GM12864 (cell line): ENCODE results near the gene PIEZO2.

Experiments used
- DNase-seq: peaks from one replicate; pipeline ENCODE4 v3.0.0-alpha.2; 2011; ENCODE audit warnings: low read depth
- H3K4me3 ChIP-seq: 2 replicates; pipeline ENCODE4 v1.5.1; 2011; ENCODE audit warnings: mild to moderate bottlenecking, low read depth, low read length, control low read depth
- TF ChIP-seq, protein P1 (sequence below): IDR thresholded peaks from 2 replicates; pipeline ENCODE4 v1.5.1; 2011; ENCODE audit warnings: low read depth, mild to moderate bottlenecking, moderate library complexity, low read length, control low read depth, inconsistent platforms; ENCODE audit errors: missing control alignments

PIEZO2 gene

DNA sequence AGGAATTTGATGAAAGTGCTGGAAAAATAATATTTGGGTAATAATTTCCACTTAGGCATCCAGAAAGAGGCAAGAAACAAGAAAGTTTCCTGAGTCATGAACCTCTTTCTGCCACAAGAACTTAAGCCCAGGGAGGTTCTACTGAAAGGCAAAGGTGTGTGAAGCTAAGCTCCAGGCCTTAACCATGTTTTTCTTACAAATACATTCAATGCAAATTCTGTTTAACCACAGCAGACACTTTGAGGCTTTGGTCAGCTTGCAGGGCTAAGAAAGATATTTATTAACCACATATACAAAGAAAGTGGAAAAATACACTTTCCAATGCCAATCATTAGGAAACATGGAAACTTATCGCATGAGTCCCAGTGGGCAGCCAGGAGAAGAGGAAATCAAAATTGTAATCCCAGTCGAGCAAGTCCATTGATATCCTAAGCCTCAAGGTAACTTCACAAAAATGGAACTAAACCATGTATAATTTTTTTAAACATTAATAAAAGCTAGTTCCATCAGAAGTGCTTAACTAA is 68.3 kb downstream of the PIEZO2 start:
- TF ChIP-seq, protein P1, sequence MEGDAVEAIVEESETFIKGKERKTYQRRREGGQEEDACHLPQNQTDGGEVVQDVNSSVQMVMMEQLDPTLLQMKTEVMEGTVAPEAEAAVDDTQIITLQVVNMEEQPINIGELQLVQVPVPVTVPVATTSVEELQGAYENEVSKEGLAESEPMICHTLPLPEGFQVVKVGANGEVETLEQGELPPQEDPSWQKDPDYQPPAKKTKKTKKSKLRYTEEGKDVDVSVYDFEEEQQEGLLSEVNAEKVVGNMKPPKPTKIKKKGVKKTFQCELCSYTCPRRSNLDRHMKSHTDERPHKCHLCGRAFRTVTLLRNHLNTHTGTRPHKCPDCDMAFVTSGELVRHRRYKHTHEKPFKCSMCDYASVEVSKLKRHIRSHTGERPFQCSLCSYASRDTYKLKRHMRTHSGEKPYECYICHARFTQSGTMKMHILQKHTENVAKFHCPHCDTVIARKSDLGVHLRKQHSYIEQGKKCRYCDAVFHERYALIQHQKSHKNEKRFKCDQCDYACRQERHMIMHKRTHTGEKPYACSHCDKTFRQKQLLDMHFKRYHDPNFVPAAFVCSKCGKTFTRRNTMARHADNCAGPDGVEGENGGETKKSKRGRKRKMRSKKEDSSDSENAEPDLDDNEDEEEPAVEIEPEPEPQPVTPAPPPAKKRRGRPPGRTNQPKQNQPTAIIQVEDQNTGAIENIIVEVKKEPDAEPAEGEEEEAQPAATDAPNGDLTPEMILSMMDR = no peak

DNA sequence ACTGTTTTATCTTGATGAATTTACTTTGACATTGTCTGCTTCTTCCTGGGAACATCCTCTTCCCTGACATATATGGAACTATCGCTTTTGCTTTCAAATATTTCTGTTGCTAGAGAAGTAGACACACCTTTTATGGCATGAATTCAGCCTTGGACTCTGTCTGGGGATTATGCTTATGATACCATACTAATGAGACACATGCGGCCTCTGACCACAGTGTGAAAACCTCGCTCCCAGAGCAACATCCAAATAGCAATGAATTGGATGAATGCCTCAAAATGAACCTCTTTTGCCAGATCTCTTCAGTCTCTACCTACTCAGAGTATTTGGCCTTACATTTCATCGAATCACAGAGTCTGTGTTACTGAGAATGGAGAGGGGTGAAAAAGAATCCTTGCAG is 70.9 kb downstream of the PIEZO2 start:
- no peak for DNase-seq
- TF ChIP-seq, protein P1 = no peak
- H3K4me3 ChIP-seq = no peak overlapping the region

More for the DNA sequence above, 68.3 kb downstream of the PIEZO2 start:
- H3K4me3 ChIP-seq = no peak overlapping the region
- peak; percentile 4 for DNase-seq

DNA sequence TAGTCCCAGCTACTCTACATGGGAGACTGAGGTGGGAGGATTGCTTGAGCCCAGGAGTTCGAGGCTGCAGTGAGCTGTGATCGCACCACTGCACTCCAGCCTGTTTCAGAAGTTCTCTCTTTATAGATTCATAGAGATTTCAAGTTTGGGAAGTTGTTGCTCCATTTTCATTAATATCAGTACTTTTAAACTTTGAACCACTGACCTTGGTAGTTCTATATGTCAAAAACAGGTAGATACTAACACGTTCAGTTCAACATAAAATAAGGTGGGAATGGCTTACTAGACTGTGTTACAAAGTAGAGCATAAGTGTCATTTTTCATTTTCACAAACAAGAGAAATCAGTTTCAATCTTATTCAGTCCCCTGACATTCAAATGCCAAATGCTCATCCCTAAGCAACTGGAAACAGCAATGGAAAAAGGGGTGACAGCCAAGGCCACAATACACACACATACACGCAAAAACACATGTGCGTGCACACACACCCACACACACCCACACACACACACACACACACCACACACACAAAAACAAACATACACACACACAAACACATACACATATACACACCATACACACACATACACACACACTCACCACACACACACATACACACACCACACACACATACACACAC is 71.7 kb downstream of the PIEZO2 start:
- TF ChIP-seq, protein P1 = no peak
- DNase-seq = no peak
- H3K4me3 ChIP-seq = no peak overlapping the region

DNA sequence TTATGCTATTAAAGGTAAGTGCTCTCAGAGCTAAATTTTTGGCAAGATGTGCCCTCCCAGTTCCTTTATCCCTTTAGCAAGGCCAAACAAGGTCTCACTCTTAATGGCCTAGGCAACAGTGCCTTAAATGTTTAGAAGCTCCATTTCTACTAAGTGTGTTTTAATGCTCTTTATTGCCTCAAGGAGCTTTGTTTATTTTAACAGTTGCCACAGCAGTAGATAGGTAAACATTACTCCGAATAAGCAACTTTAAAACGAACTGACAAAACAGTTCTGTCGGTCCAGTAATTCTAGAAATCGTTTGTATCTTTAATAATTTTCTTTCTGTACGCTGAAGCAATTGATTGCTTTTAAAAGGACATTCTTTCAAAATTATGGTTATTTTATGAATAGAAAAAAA is 74.5 kb downstream of the PIEZO2 start:
- no peak for DNase-seq

DNA sequence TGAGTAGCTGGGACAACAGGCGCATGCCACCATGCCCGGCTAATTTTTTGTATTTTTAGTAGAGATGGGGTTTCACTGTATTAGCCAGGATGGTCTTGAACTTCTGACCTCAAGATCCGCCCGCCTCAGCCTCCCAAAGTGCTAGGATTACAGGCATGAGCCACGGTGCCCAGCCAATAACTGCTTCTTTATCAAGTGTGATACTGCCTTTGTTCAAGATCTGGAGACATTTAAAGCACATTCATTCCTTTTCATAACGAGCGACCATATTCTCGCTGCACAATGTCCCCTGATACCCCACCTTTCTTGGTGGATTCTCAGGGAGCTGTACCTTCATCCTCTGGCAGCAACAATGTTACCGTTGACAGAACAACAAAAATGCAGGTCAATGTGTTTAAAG is 75.4 kb downstream of the PIEZO2 start:
- no peak for DNase-seq
- no peak overlapping the region for H3K4me3 ChIP-seq
- TF ChIP-seq, protein P1 = no peak

More for the DNA sequence above, 74.5 kb downstream of the PIEZO2 start:
- TF ChIP-seq, protein P1 = no peak
- H3K4me3 ChIP-seq = no peak overlapping the region

DNA sequence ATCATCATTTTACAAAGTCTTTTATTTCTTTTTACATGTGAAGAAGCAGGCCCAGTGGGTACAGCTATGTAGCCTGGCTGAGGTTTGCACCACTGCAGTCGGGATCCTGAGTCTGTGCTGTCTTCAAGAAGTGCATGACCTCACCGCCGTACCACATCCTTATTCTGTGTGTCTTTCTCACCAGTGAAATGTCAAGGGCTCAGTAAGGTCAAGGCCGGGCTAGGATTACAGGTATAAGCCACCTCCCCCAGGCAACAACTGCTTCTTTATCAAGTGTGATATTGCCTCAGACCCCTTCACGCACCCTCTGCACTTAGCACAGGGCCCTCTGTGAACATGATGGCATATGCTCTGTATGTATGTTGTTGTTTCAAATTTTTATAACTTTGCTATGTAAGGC is 76.7 kb downstream of the PIEZO2 start:
- H3K4me3 ChIP-seq = no peak overlapping the region
- no peak for DNase-seq
- TF ChIP-seq, protein P1 = no peak

DNA sequence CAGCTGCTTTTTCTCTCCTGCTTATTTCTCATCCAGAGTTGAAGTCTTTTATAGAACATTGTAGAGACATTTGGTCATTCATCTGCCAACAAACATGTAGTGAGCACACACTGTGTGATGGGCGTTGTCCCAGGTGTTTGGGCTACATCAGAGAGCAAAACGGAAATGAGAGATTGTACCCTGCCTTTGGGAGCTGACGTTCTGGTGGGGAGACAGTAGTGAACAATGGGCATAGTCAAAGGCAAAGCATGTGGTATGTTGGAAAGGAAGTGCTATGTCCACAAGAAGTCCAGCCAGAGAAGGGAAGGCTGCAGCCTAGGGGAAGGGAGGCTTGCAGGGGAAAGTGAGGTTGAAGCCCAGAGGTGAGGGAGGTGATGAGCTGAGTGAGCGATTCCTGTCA is 78.1 kb downstream of the PIEZO2 start:
- no peak for DNase-seq

More for the DNA sequence above, 78.1 kb downstream of the PIEZO2 start:
- TF ChIP-seq, protein P1 = no peak
- no peak overlapping the region for H3K4me3 ChIP-seq
